ENCODE data around the gene TEAD2.

The TEAD2 gene

GRCh38 chr19:49336482-49337266 is 25.5 kb downstream of the TEAD2 start:
- Histone ChIP-seq H3K23ac (ENCODE audit: low read depth, low read length, poor library complexity) (peak overlapping the region; percentile 43), H3K4me1 (ENCODE audit: control insufficient read depth in 2 of 2, insufficient read depth in 1 of 2, low read depth in 1 of 2, low read length in 2 of 2) (peaks cover 0 to 14% of the 10 kb centered on the region in 2 donors), H2BK120ac (ENCODE audit: low read depth, low read length) (no peak overlapping the region), H3K18ac (ENCODE audit: low read length) (no peak overlapping the region), H2BK5ac (ENCODE audit: low read length) (peak overlapping the region; percentile 53), H2BK12ac (ENCODE audit: low read length) (no peak overlapping the region), H3K14ac (ENCODE audit: low read length) (no peak overlapping the region), H3K36me3 (replicated peaks in 1 of 2; ENCODE audit: control insufficient read depth in 2 of 2, insufficient read depth in 2 of 2, low read length in 2 of 2) (peaks cover 23 to 87% of the 10 kb centered on the region in 2 donors), H3K9me3 (replicated peaks in 1 of 2; ENCODE audit: control insufficient read depth in 2 of 2, insufficient read depth in 1 of 2, low read depth in 1 of 2, low read length in 2 of 2) (no peaks in the 10 kb centered on the region), H3K4me3 (ENCODE audit: low read length in 2 of 2) (no peak overlapping the region), H3K9ac (ENCODE audit: low read depth, low read length, poor library complexity) (no peak overlapping the region), H2AK5ac (ENCODE audit: low read depth, low read length) (no peak overlapping the region), H4K91ac (ENCODE audit: low read depth, low read length, poor library complexity) (no peak overlapping the region), H3K79me1 (ENCODE audit: low read depth, low read length) (peaks cover 6% of the 10 kb centered on the region), H3K4me2 (ENCODE audit: insufficient read depth, low read length, poor library complexity, severe bottlenecking) (no peak overlapping the region), H3K4ac (ENCODE audit: low read length) (no peak overlapping the region), H3K27me3 (ENCODE audit: control insufficient read depth in 3 of 3, insufficient read depth in 3 of 3, low read depth in 1 of 3, low read length in 3 of 3) (peaks cover 0 to 3% (median 0%) of the 10 kb centered on the region in 3 experiments), H3K27ac (replicated peaks; ENCODE audit: low read length) (no peak overlapping the region), H2AFZ (ENCODE audit: low read length) (no peak overlapping the region), H2BK15ac (ENCODE audit: low read length) (no peak overlapping the region), H4K8ac (ENCODE audit: low read depth, low read length) (no peak overlapping the region)
- no peak for DNase-seq (ENCODE audit: low spot score)
- WGBS, 2 donors (ENCODE audit: extremely low coverage in 2 of 2, insufficient read length in 2 of 2, insufficient replicate concordance in 1 of 2), result no CpG with 5 or more reads among the region's 10 CpGs

- Histone ChIP-seq H2BK120ac (ENCODE audit: low read depth, low read length) (no peak overlapping the region), H2AFZ (ENCODE audit: low read length) (no peak overlapping the region), H3K79me1 (ENCODE audit: low read depth, low read length) (peaks cover 6% of the 10 kb centered on the region), H3K4me1 (ENCODE audit: control insufficient read depth in 2 of 2, insufficient read depth in 1 of 2, low read depth in 1 of 2, low read length in 2 of 2) (peaks cover 0 to 14% of the 10 kb centered on the region in 2 donors), H2AK5ac (ENCODE audit: low read depth, low read length) (no peak overlapping the region), H3K4me2 (ENCODE audit: insufficient read depth, low read length, poor library complexity, severe bottlenecking) (no peak overlapping the region), H3K18ac (ENCODE audit: low read length) (peak overlapping the region; percentile 57), H3K23ac (ENCODE audit: low read depth, low read length, poor library complexity) (peak overlapping the region; percentile 31), H3K9ac (ENCODE audit: low read depth, low read length, poor library complexity) (no peak overlapping the region), H2BK5ac (ENCODE audit: low read length) (no peak overlapping the region), H3K36me3 (replicated peaks in 1 of 2; ENCODE audit: control insufficient read depth in 2 of 2, insufficient read depth in 2 of 2, low read length in 2 of 2) (peaks cover 18 to 87% of the 10 kb centered on the region in 2 donors), H3K4ac (ENCODE audit: low read length) (no peak overlapping the region), H4K91ac (ENCODE audit: low read depth, low read length, poor library complexity) (no peak overlapping the region), H4K8ac (ENCODE audit: low read depth, low read length) (no peak overlapping the region), H2BK12ac (ENCODE audit: low read length) (no peak overlapping the region), H3K9me3 (replicated peaks in 1 of 2; ENCODE audit: control insufficient read depth in 2 of 2, insufficient read depth in 1 of 2, low read depth in 1 of 2, low read length in 2 of 2) (no peaks in the 10 kb centered on the region), H3K27ac (replicated peaks; ENCODE audit: low read length) (no peak overlapping the region), H3K27me3 (ENCODE audit: control insufficient read depth in 3 of 3, insufficient read depth in 3 of 3, low read depth in 1 of 3, low read length in 3 of 3) (peaks cover 0 to 3% (median 0%) of the 10 kb centered on the region in 3 experiments), H3K14ac (ENCODE audit: low read length) (no peak overlapping the region), H2BK15ac (ENCODE audit: low read length) (no peak overlapping the region), H3K4me3 (ENCODE audit: low read length in 2 of 2) (no peak overlapping the region)
- no CpG with 5 or more reads among the region's 14 CpGs for WGBS, 2 donors (ENCODE audit: extremely low coverage in 2 of 2, insufficient read length in 2 of 2, insufficient replicate concordance in 1 of 2)
- DNase-seq (ENCODE audit: low spot score), result no peak
Measured at GRCh38 chr19:49335784-49336481, 26.3 kb downstream of the TEAD2 start.

GRCh38 chr19:49335071-49335783 is 27.0 kb downstream of the TEAD2 start, which contains the start of gene CD37:
Gene CD37, plus strand, starts transcription at chr19:49335406. Its CDS starts 135 bp downstream, at chr19:49335541.
- no CpG with 5 or more reads among the region's 13 CpGs for WGBS, 2 donors (ENCODE audit: extremely low coverage in 2 of 2, insufficient read length in 2 of 2, insufficient replicate concordance in 1 of 2)
- peak within 1 kb of the TSS; percentile 57 for H3K18ac ChIP-seq (ENCODE audit: low read length)
- H3K9ac ChIP-seq (ENCODE audit: low read depth, low read length, poor library complexity), result no peak within 1 kb of the TSS
- H2BK120ac ChIP-seq (ENCODE audit: low read depth, low read length), result no peak within 1 kb of the TSS
- H2BK12ac ChIP-seq (ENCODE audit: low read length), result no peak within 1 kb of the TSS
- H3K23ac ChIP-seq (ENCODE audit: low read depth, low read length, poor library complexity), result peak within 1 kb of the TSS; percentile 31
- peaks cover 16 to 86% of the 10 kb centered on the region in 2 donors for H3K36me3 ChIP-seq (replicated peaks in 1 of 2; ENCODE audit: control insufficient read depth in 2 of 2, insufficient read depth in 2 of 2, low read length in 2 of 2)
- peaks cover 0 to 3% (median 0%) of the 10 kb centered on the region in 3 experiments for H3K27me3 ChIP-seq (ENCODE audit: control insufficient read depth in 3 of 3, insufficient read depth in 3 of 3, low read depth in 1 of 3, low read length in 3 of 3)
- H3K79me1 ChIP-seq (ENCODE audit: low read depth, low read length), result peaks cover 6% of the 10 kb centered on the region
- no peak within 1 kb of the TSS for H2AK5ac ChIP-seq (ENCODE audit: low read depth, low read length)
- H3K14ac ChIP-seq (ENCODE audit: low read length), result no peak within 1 kb of the TSS
- H2BK15ac ChIP-seq (ENCODE audit: low read length), result no peak within 1 kb of the TSS
- H3K4ac ChIP-seq (ENCODE audit: low read length), result no peak within 1 kb of the TSS
- H3K4me2 ChIP-seq (ENCODE audit: insufficient read depth, low read length, poor library complexity, severe bottlenecking), result no peak within 1 kb of the TSS
- no peak within 1 kb of the TSS for H2BK5ac ChIP-seq (ENCODE audit: low read length)
- H3K27ac ChIP-seq (replicated peaks; ENCODE audit: low read length), result no peak within 1 kb of the TSS
- DNase-seq (ENCODE audit: low spot score), result no peak
- no peak within 1 kb of the TSS for H3K4me3 ChIP-seq (ENCODE audit: low read length in 2 of 2)
- H4K91ac ChIP-seq (ENCODE audit: low read depth, low read length, poor library complexity), result no peak within 1 kb of the TSS
- H3K4me1 ChIP-seq (ENCODE audit: control insufficient read depth in 2 of 2, insufficient read depth in 1 of 2, low read depth in 1 of 2, low read length in 2 of 2), result peaks cover 0 to 14% of the 10 kb centered on the region in 2 donors
- no peak within 1 kb of the TSS for H4K8ac ChIP-seq (ENCODE audit: low read depth, low read length)
- no peak within 1 kb of the TSS for H2AFZ ChIP-seq (ENCODE audit: low read length)
- no peaks in the 10 kb centered on the region for H3K9me3 ChIP-seq (replicated peaks in 1 of 2; ENCODE audit: control insufficient read depth in 2 of 2, insufficient read depth in 1 of 2, low read depth in 1 of 2, low read length in 2 of 2)

All from neuronal stem cell (in vitro differentiated cells).